ENCODE results near the gene LDLRAD4.

DNA sequence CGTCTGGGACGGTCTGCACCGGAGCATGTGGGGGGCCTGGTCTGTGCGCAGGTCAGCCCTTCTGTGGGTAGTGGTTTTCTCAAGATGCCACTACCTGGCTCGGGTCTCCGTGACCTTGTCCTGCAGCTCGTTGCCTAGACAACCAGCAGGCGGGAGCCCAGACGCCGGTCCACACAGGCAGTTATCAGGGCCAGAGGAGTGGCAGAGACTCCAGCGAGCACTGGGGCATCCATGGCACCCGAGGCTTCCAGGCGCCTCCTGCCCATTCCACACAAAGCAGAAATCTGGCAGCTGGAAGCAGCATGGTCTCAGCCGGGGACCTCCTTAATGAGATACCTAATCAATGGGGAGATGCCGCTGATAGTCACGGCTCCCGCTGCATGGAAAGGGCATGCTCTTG, 351.7 kb downstream of the LDLRAD4 start:
- TF ChIP-seq, protein P1, sequence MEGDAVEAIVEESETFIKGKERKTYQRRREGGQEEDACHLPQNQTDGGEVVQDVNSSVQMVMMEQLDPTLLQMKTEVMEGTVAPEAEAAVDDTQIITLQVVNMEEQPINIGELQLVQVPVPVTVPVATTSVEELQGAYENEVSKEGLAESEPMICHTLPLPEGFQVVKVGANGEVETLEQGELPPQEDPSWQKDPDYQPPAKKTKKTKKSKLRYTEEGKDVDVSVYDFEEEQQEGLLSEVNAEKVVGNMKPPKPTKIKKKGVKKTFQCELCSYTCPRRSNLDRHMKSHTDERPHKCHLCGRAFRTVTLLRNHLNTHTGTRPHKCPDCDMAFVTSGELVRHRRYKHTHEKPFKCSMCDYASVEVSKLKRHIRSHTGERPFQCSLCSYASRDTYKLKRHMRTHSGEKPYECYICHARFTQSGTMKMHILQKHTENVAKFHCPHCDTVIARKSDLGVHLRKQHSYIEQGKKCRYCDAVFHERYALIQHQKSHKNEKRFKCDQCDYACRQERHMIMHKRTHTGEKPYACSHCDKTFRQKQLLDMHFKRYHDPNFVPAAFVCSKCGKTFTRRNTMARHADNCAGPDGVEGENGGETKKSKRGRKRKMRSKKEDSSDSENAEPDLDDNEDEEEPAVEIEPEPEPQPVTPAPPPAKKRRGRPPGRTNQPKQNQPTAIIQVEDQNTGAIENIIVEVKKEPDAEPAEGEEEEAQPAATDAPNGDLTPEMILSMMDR (IDR thresholded peaks at IDR 0.05; ENCODE audit: insufficient read depth, low read length) = no peak
- TF ChIP-seq SPI1 (IDR thresholded peaks at IDR 0.05; ENCODE audit: borderline replicate concordance, low read depth) = no peak
- no peak for TF ChIP-seq POLR2AphosphoS5 (IDR thresholded peaks at IDR 0.05; ENCODE audit: low read depth)
- TF ChIP-seq, protein P2, sequence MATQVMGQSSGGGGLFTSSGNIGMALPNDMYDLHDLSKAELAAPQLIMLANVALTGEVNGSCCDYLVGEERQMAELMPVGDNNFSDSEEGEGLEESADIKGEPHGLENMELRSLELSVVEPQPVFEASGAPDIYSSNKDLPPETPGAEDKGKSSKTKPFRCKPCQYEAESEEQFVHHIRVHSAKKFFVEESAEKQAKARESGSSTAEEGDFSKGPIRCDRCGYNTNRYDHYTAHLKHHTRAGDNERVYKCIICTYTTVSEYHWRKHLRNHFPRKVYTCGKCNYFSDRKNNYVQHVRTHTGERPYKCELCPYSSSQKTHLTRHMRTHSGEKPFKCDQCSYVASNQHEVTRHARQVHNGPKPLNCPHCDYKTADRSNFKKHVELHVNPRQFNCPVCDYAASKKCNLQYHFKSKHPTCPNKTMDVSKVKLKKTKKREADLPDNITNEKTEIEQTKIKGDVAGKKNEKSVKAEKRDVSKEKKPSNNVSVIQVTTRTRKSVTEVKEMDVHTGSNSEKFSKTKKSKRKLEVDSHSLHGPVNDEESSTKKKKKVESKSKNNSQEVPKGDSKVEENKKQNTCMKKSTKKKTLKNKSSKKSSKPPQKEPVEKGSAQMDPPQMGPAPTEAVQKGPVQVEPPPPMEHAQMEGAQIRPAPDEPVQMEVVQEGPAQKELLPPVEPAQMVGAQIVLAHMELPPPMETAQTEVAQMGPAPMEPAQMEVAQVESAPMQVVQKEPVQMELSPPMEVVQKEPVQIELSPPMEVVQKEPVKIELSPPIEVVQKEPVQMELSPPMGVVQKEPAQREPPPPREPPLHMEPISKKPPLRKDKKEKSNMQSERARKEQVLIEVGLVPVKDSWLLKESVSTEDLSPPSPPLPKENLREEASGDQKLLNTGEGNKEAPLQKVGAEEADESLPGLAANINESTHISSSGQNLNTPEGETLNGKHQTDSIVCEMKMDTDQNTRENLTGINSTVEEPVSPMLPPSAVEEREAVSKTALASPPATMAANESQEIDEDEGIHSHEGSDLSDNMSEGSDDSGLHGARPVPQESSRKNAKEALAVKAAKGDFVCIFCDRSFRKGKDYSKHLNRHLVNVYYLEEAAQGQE (IDR thresholded peaks at IDR 0.05; ENCODE audit: insufficient replicate concordance, low read depth) = no peak
- no peak for TF ChIP-seq GABPA (IDR thresholded peaks at IDR 0.05; ENCODE audit: low read depth)

Measured in HL-60 (cell line).